PC-3 (cell line): ENCODE measurements around the gene TMEM97. TPM values are rescaled to one million over a fixed set of nuclear protein-coding genes. Genes with fewer than 3 reads are reported as not detected.

Source experiments
- ATAC-seq: fragments of 200-7000 bp; cut with Tn5 transposase; 2 replicates; pipeline ENCODE4 v1.9.1; 2020; ENCODE audit warnings: mild to moderate bottlenecking, moderate library complexity
- BruUV-seq: library from RNA; stranded (reverse); fragments of 400-500 nt; replicated peaks from 2 replicates; lab custom pipeline; 2021; lab: Mats Ljungman, UMichigan
- CTCF ChIA-PET: fragments of 300-600 bp; sonication (Branson Sonifier 250); formaldehyde crosslinking; loops from one replicate; lab custom pipeline; 2022; ENCODE audit warnings: antibody characterized with exemption; lab: Charles Lee
- POLR2A ChIA-PET: fragments of 300-600 bp; sonication (Branson Sonifier 250); formaldehyde crosslinking; loops from one replicate; lab custom pipeline; 2022; ENCODE audit warnings: antibody characterized with exemption; ENCODE audit not compliant: unreplicated experiment; lab: Charles Lee
- DNase-seq: peaks from one replicate; pipeline ENCODE4 v3.0.0-alpha.2; 2015
- H2AFZ ChIP-seq: fragments of 300-600 bp; sonication (generic); 2 replicates; pipeline ENCODE4 v1.6.0; 2016; ENCODE audit warnings: antibody characterized with exemption, low read length
- H3F3A ChIP-seq: fragments of 300-600 bp; sonication (generic); one replicate; pipeline ENCODE4 v1.6.0; 2017; ENCODE audit warnings: antibody characterized with exemption, low read length, control low read depth, mild to moderate bottlenecking; ENCODE audit not compliant: unreplicated experiment
- H3K27ac ChIP-seq: fragments of 300-600 bp; sonication (generic); 2 replicates; pipeline ENCODE4 v1.5.1; 2016; ENCODE audit warnings: mild to moderate bottlenecking, low read length
- H3K27me3 ChIP-seq: fragments of 300-600 bp; sonication (generic); 2 replicates; pipeline ENCODE4 v1.6.1; 2016; ENCODE audit warnings: low read length, mixed read lengths
- H3K36me3 ChIP-seq: fragments of 300-600 bp; sonication (generic); 2 replicates; pipeline ENCODE4 v1.6.1; 2016; ENCODE audit warnings: low read depth, mixed run types, low read length, mixed read lengths
- H3K4me1 ChIP-seq: fragments of 300-600 bp; sonication (generic); 2 replicates; pipeline ENCODE4 v1.5.1; 2016; ENCODE audit warnings: low read length; ENCODE audit not compliant: insufficient read depth
- H3K4me2 ChIP-seq: fragments of 300-600 bp; sonication (generic); 2 replicates; pipeline ENCODE4 v1.6.0; 2016; ENCODE audit warnings: low read length
- H3K4me3 ChIP-seq: fragments of 300-600 bp; sonication (generic); 2 replicates; pipeline ENCODE4 v1.5.1; 2016; ENCODE audit warnings: mild to moderate bottlenecking, low read length, mixed read lengths
- H3K79me2 ChIP-seq: fragments of 300-600 bp; sonication (generic); 2 replicates; pipeline ENCODE4 v1.6.1; 2017; ENCODE audit warnings: low read length, mixed read lengths
- H3K9ac ChIP-seq: fragments of 300-600 bp; sonication (generic); 2 replicates; pipeline ENCODE4 v1.6.0; 2016; ENCODE audit warnings: mild to moderate bottlenecking, low read length
- H3K9me2 ChIP-seq: fragments of 300-600 bp; sonication (generic); replicated peaks from 2 replicates; pipeline ENCODE4 v1.6.1; 2016; ENCODE audit warnings: mixed run types, low read length, mixed read lengths
- H3K9me3 ChIP-seq: fragments of 300-600 bp; sonication (generic); 2 replicates; pipeline ENCODE4 v1.6.1; 2016; ENCODE audit warnings: low read length, mixed read lengths
- H4K20me1 ChIP-seq: fragments of 300-600 bp; sonication (generic); 2 replicates; pipeline ENCODE4 v1.6.1; 2016; ENCODE audit warnings: low read length, mixed read lengths
- EZH2 ChIP-seq: fragments of 300-600 bp; sonication (generic); IDR thresholded peaks from one replicate; pipeline ENCODE4 v1.6.1; 2017; ENCODE audit warnings: antibody characterized with exemption, mild to moderate bottlenecking, low read length; ENCODE audit not compliant: unreplicated experiment
- EZH2phosphoT487 ChIP-seq: fragments of 300-600 bp; sonication (generic); IDR thresholded peaks from 2 replicates; pipeline ENCODE4 v1.6.1; 2018; ENCODE audit warnings: mild to moderate bottlenecking, antibody characterized with exemption, low read length, borderline replicate concordance
- intact Hi-C: fragments of 100-400 bp; cut with micrococcal nuclease; formaldehyde crosslinking; loops from 2 replicates; pipeline ENCODE4 v1.9.0; 2023
- total RNA-seq: library from RNA; depleted of rRNA; stranded (reverse); fragments of >200 nt; gene quantifications from 2 replicates; pipeline ENCODE4 v1.2.3, GENCODE V29; 2014
- TF ChIP-seq, protein P1 (sequence below): fragments of 300-600 bp; sonication (generic); conservative IDR thresholded peaks from 2 replicates; pipeline ENCODE4 v1.5.1; 2017; ENCODE audit warnings: antibody characterized with exemption, low read depth, mild to moderate bottlenecking, low read length

TMEM97 gene
- total RNA-seq, 1 experiment from 2014 or later = 40.5 TPM

DNA sequence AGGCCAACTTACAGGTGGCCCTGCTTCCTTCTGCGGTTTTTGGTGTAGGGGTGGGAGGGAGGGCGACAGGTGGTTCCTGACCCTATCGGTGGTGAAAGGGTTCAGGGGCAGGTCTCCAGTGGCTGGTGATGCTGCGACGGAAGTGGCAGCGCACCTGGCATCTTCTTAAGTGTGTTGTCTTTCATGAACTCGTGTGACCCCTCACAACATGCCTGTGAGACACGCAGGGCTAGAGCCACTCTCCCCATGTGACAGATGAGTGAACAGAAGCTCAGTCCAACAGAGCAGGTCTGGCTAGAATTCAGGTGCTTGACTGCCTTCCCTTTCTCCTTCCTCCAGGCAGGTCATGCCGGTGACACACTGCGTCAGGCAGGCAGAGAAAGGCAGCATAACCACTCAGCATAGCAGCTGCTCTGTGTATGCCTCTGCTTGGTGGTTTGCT is 24.5 kb downstream of the TMEM97 start:
- ATAC-seq = no peak
- no peak for DNase-seq
- no peaks in the 10 kb centered on the region for H3K9me2 ChIP-seq
- H3K27ac ChIP-seq = no peak overlapping the region
- intact Hi-C loops = no loop called here
- peaks cover 6% of the 10 kb centered on the region for H3F3A ChIP-seq
- no peak overlapping the region for H3K9ac ChIP-seq
- peaks cover 10% of the 10 kb centered on the region; the same call in 1 of the 2 replicates for H3K36me3 ChIP-seq
- no peaks in the 10 kb centered on the region for H4K20me1 ChIP-seq
- TF ChIP-seq EZH2phosphoT487 (no peak), EZH2 (no peak)
- TF ChIP-seq, protein P1, sequence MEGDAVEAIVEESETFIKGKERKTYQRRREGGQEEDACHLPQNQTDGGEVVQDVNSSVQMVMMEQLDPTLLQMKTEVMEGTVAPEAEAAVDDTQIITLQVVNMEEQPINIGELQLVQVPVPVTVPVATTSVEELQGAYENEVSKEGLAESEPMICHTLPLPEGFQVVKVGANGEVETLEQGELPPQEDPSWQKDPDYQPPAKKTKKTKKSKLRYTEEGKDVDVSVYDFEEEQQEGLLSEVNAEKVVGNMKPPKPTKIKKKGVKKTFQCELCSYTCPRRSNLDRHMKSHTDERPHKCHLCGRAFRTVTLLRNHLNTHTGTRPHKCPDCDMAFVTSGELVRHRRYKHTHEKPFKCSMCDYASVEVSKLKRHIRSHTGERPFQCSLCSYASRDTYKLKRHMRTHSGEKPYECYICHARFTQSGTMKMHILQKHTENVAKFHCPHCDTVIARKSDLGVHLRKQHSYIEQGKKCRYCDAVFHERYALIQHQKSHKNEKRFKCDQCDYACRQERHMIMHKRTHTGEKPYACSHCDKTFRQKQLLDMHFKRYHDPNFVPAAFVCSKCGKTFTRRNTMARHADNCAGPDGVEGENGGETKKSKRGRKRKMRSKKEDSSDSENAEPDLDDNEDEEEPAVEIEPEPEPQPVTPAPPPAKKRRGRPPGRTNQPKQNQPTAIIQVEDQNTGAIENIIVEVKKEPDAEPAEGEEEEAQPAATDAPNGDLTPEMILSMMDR = no peak
- peaks cover 28% of the 10 kb centered on the region for H3K4me1 ChIP-seq
- H3K79me2 ChIP-seq = peaks cover 9% of the 10 kb centered on the region
- H3K4me3 ChIP-seq = no peak overlapping the region
- no peaks in the 10 kb centered on the region for H3K9me3 ChIP-seq
- ChIA-PET CTCF (no interaction called here), POLR2A (no interaction called here)
- BruUV-seq = no TSS peak
- no peak overlapping the region for H3K4me2 ChIP-seq
- H2AFZ ChIP-seq = no peak overlapping the region
- H3K27me3 ChIP-seq = no peaks in the 10 kb centered on the region

DNA sequence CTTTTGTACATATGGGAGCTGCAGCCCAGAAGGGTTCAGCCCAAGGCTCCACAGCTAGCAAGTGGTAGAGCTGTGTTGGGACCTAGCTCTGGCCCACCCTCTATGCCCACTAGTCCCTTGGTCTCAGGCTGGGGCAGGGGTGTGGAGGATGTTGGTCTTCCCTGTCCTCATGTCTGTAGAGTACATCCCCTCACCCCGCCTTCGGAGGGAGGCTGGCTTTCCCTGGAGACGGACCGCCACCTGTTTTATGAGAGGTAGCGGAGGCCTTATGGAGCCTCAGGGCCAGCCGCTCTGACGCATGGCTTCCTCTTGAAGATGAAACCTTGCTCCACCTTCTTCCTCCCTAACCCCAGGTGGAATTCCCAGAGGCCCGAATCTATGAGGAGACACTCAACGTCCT is 25.0 kb downstream of the TMEM97 start:
- POLR2A ChIA-PET = no interaction called here

DNA sequence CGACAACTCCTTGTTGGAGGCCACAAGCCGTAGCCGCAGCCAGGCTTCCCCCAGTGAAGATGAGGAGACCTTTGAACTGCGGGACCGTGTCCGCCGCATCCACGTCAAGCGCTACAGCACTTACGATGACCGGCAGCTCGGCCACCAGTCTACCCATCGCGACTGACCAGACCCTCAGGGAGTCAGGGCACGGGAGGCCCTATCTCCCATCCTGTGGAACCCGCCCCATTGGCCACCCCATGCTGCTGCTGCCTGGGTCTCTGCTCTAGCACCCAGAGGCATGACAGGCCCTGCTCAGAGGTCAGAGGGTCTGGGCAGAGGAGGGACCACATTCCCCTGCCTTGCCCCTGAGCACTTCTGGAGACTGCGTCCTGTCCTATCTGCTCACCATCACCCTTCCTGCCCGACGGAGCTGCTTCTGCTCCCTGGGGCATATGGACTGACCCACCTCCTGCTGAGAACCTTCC is 25.5 kb downstream of the TMEM97 start:
- ChIA-PET POLR2A (no interaction called here), CTCF (no interaction called here)
- no peak overlapping the region for H3K27ac ChIP-seq
- DNase-seq = no peak
- no peak overlapping the region for H2AFZ ChIP-seq
- ATAC-seq = no peak
- H3K36me3 ChIP-seq = peaks cover 10% of the 10 kb centered on the region; the same call in 1 of the 2 replicates
- no TSS peak for BruUV-seq
- no peak overlapping the region for H3K9ac ChIP-seq
- no peak overlapping the region for H3K4me3 ChIP-seq
- no peak overlapping the region for H3K4me2 ChIP-seq
- no peaks in the 10 kb centered on the region for H4K20me1 ChIP-seq
- TF ChIP-seq EZH2phosphoT487 (no peak), EZH2 (no peak)
- TF ChIP-seq, protein P1 = no peak
- H3K27me3 ChIP-seq = no peaks in the 10 kb centered on the region
- no peaks in the 10 kb centered on the region for H3K9me3 ChIP-seq
- peaks cover 6% of the 10 kb centered on the region for H3F3A ChIP-seq
- H3K79me2 ChIP-seq = peaks cover 2% of the 10 kb centered on the region; the same call in 1 of the 2 replicates
- intact Hi-C loops = no loop called here
- H3K9me2 ChIP-seq = no peaks in the 10 kb centered on the region
- peaks cover 28% of the 10 kb centered on the region for H3K4me1 ChIP-seq

More for the DNA sequence above, 25.0 kb downstream of the TMEM97 start:
- Histone ChIP-seq H3K9ac (no peak overlapping the region), H3K27ac (no peak overlapping the region), H3F3A (peaks cover 6% of the 10 kb centered on the region), H3K4me3 (no peak overlapping the region), H3K9me2 (no peaks in the 10 kb centered on the region), H4K20me1 (no peaks in the 10 kb centered on the region), H3K36me3 (peaks cover 10% of the 10 kb centered on the region; the same call in 1 of the 2 replicates), H3K27me3 (no peaks in the 10 kb centered on the region), H3K79me2 (peaks cover 5% of the 10 kb centered on the region), H3K4me1 (peaks cover 28% of the 10 kb centered on the region), H3K9me3 (no peaks in the 10 kb centered on the region), H3K4me2 (no peak overlapping the region), H2AFZ (no peak overlapping the region)
- TF ChIP-seq, protein P1 = no peak
- TF ChIP-seq EZH2phosphoT487 (no peak), EZH2 (no peak)
- no peak for ATAC-seq
- CTCF ChIA-PET = no interaction called here
- intact Hi-C loops = no loop called here
- no peak for DNase-seq
- BruUV-seq = no TSS peak
